ENCODE results near the gene YOD1. TPM values are rescaled to one million over a fixed set of nuclear protein-coding genes. Genes with fewer than 3 reads are reported as not detected.

Gene YOD1
- total RNA-seq, 1 experiment from 2014 or later = 11.8 TPM

DNA sequence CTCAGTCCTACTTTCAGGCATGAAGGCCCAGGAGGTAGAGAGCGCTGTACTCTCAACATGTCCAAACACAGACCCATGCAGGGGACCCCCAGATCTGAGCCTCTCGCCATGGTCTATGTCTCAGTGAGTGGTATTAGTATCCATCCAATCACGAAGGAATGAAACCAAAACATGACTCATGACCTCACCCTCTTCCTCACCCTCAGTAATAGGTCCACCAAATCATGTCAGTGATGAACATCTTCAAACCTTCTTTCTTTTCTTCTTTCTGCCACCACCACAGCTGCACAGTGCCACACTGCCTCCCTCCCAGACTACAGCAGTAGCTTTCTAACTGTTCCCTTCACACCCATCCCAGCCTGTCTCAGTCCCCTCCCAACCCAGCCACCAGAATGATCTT, 35.2 kb downstream of the YOD1 start:
- no TSS peak for BruUV-seq (replicated peaks)
- no peaks in the 10 kb centered on the region for H3K27me3 Mint-ChIP-seq (ENCODE audit: insufficient read depth, unreplicated experiment)
- DNase-seq = no peak

GRCh38 chr1:207014728-207015127, 36.3 kb downstream of the YOD1 start:
- CTCF ChIA-PET = no interaction called here
- H3K36me3 Mint-ChIP-seq (ENCODE audit: insufficient read depth, unreplicated experiment) = no peaks in the 10 kb centered on the region
- no peak overlapping the region for H3K27ac Mint-ChIP-seq (ENCODE audit: unreplicated experiment)
- intact Hi-C loops (cut with micrococcal nuclease; ENCODE audit: unreplicated experiment) = no loop called here
- Histone ChIP-seq H3K27me3 (replicated peaks; ENCODE audit: control insufficient read depth, insufficient read depth, low read length) (no peaks in the 10 kb centered on the region), H3K4me1 (peaks cover 10% of the 10 kb centered on the region), H3K9me3 (no peaks in the 10 kb centered on the region), H3K36me3 (ENCODE audit: control insufficient read depth, insufficient read depth, low read length) (no peaks in the 10 kb centered on the region), H3K4me3 (ENCODE audit: low read depth, low read length) (no peak overlapping the region)
- POLR2A ChIA-PET = interaction anchor here (0.6 kb wide), 1 partner anchor 10 kb away, joined by 5 read pairs; no protein-coding TSS in a partner anchor
- H3K27me3 Mint-ChIP-seq (ENCODE audit: insufficient read depth, unreplicated experiment) = no peaks in the 10 kb centered on the region
- H3K4me3 Mint-ChIP-seq (ENCODE audit: unreplicated experiment) = no peak overlapping the region
- no TSS peak for BruUV-seq (replicated peaks)
- no peak for TF ChIP-seq CTCF (IDR thresholded peaks at IDR 0.05; ENCODE audit: insufficient read depth in 1 of 2, low read depth in 1 of 2, low read length in 1 of 2, severe bottlenecking in 1 of 2, unreplicated experiment in 1 of 2)
- DNase-seq = no peak
- no peaks in the 10 kb centered on the region for H3K9me3 Mint-ChIP-seq (ENCODE audit: unreplicated experiment)
- peaks cover 17% of the 10 kb centered on the region for H3K4me1 Mint-ChIP-seq (ENCODE audit: low read depth, unreplicated experiment)

More for the DNA sequence above, 35.2 kb downstream of the YOD1 start:
- TF ChIP-seq CTCF (IDR thresholded peaks at IDR 0.05; ENCODE audit: insufficient read depth in 1 of 2, low read depth in 1 of 2, low read length in 1 of 2, severe bottlenecking in 1 of 2, unreplicated experiment in 1 of 2) = no peak
- H3K36me3 ChIP-seq (ENCODE audit: control insufficient read depth, insufficient read depth, low read length) = no peaks in the 10 kb centered on the region
- Mint-ChIP-seq H3K4me3 (ENCODE audit: unreplicated experiment) (no peak overlapping the region), H3K9me3 (ENCODE audit: unreplicated experiment) (no peaks in the 10 kb centered on the region), H3K4me1 (ENCODE audit: low read depth, unreplicated experiment) (peaks cover 19% of the 10 kb centered on the region), H3K36me3 (ENCODE audit: insufficient read depth, unreplicated experiment) (no peaks in the 10 kb centered on the region), H3K27ac (ENCODE audit: unreplicated experiment) (no peak overlapping the region)
- peaks cover 17% of the 10 kb centered on the region for H3K4me1 ChIP-seq
- ChIA-PET POLR2A (no interaction called here), CTCF (no interaction called here)
- no peaks in the 10 kb centered on the region for H3K9me3 ChIP-seq
- intact Hi-C loops (cut with micrococcal nuclease; ENCODE audit: unreplicated experiment) = no loop called here
- no peak overlapping the region for H3K4me3 ChIP-seq (ENCODE audit: low read depth, low read length)
- no peaks in the 10 kb centered on the region for H3K27me3 ChIP-seq (replicated peaks; ENCODE audit: control insufficient read depth, insufficient read depth, low read length)

- no peaks in the 10 kb centered on the region for H3K36me3 Mint-ChIP-seq (ENCODE audit: insufficient read depth, unreplicated experiment)
- CTCF ChIA-PET = no interaction called here
- no peak overlapping the region for H3K4me3 Mint-ChIP-seq (ENCODE audit: unreplicated experiment)
- no peak for DNase-seq
- no peaks in the 10 kb centered on the region for H3K9me3 ChIP-seq
- H3K4me1 ChIP-seq = peaks cover 16% of the 10 kb centered on the region
- H3K4me1 Mint-ChIP-seq (ENCODE audit: low read depth, unreplicated experiment) = peaks cover 7% of the 10 kb centered on the region
- no TSS peak for BruUV-seq (replicated peaks)
- intact Hi-C loops (cut with micrococcal nuclease; ENCODE audit: unreplicated experiment) = no loop called here
- no peaks in the 10 kb centered on the region for H3K27me3 ChIP-seq (replicated peaks; ENCODE audit: control insufficient read depth, insufficient read depth, low read length)
- TF ChIP-seq CTCF (IDR thresholded peaks at IDR 0.05; ENCODE audit: insufficient read depth in 1 of 2, low read depth in 1 of 2, low read length in 1 of 2, severe bottlenecking in 1 of 2, unreplicated experiment in 1 of 2) = no peak
- H3K36me3 ChIP-seq (ENCODE audit: control insufficient read depth, insufficient read depth, low read length) = no peaks in the 10 kb centered on the region
- POLR2A ChIA-PET = no interaction called here
- no peaks in the 10 kb centered on the region for H3K27me3 Mint-ChIP-seq (ENCODE audit: insufficient read depth, unreplicated experiment)
- no peak overlapping the region for H3K27ac Mint-ChIP-seq (ENCODE audit: unreplicated experiment)
- H3K4me3 ChIP-seq (ENCODE audit: low read depth, low read length) = no peak overlapping the region
- H3K9me3 Mint-ChIP-seq (ENCODE audit: unreplicated experiment) = no peaks in the 10 kb centered on the region
These were observed 37.5 kb downstream of the YOD1 start for GRCh38 chr1:207013321-207014085.
